Caki2 (cell line): ENCODE measurements around the gene ABI3. TPM values are rescaled to one million over a fixed set of nuclear protein-coding genes. Genes with fewer than 3 reads are reported as not detected.

Source experiments
- DNase-seq: peaks from one replicate; pipeline ENCODE4 v3.0.0-alpha.2; 2015; ENCODE audit warnings: low read depth
- in situ Hi-C: cut with HindIII; loops from 2 replicates; pipeline ENCODE4 v1.10.0; 2016; ENCODE audit warnings: low sequenced_read_pairs, low pct_unique_long_range_greater_than_20kb, mixed read lengths
- total RNA-seq: library from RNA; depleted of rRNA; stranded (reverse); fragments of >200 nt; shearing (Covaris generic); gene quantifications from 2 replicates; pipeline ENCODE4 v1.2.3, GENCODE V29; 2014; ENCODE audit warnings: low replicate concordance

Gene ABI3
- total RNA-seq, 1 experiment from 2014 or later: 0.37 TPM

DNA sequence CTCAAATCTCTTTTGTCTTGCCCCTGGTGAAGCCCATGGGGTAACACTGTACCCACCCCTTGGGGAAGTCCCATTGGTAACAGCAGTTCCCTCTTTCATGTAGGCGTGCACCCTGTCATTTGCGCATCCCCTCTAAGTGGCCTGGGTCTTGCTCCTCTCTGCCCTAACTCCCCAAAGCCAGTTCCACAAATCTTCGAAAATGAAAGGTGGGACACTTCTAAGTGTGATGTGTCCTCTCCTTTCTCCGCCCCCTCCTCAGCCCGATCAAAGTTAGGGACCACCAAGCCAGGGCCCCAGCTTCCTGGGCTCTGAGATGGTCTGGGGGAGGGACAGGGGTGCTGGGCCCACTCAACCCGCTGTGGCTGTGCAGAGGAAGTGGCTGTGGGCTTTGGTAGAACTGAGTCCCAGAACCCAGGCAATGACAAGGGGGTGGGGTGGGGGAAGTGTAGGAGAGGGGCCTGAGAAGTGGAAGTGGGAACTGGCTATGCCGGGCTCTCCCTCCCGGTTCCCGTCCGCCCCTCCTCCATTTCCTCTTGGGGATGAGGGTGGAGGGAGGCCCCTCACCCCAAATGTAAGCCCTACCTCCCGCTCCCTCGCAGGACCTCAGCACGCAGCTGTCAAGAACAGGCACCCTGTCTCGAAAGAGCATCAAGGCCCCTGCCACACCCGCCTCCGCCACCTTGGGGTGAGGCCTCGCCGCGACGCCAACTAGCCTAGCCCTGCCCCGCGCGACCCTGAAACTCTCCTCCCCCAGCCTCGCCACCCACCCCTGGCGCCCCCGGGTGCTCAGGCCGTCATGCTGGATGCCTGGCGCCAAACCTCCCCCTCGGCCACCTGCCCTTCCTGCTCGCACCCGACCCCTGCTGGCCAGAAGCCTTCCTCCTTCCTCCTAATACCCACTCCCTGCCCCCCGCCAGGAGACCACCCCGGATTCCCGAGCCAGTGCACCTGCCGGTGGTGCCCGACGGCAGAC is 8.7 kb downstream of the ABI3 start:
- DNase-seq: no peak
- in situ Hi-C loops: no loop called here

DNA sequence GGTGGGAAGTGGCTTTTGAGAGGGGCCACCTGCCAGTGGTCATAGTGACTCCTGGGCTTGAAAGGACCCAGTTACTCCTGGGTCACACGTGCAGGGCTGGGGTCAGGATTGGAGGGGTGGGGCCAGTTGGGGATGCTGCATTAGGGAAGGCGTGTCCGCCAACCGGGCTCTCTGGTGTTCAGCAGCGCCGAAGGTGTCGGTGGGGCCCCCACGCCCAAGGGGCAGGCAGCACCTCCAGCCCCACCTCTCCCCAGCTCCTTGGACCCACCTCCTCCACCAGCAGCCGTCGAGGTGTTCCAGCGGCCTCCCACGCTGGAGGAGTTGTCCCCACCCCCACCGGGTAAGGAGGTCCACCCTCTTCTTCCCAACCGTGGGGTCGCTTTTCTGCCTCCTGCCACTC is 9.5 kb downstream of the ABI3 start:
- in situ Hi-C loops: no loop called here
- no peak for DNase-seq

DNA sequence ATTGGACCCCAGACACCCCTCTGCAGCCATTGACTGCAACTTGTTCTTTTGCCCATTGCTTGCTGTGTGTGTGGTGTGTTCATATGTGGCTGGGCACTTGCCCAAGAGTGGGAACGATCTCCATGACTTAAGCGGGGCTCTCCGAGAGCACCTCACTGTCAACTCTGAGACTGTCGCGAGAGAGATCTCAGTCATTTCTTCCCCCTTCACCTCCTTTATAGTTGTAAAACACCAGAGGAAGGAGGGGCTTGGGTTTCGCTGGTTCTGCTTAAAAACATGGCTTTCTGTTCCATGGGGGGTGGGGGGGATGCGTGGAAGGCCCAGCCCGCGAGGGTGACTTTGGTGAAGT is 12.6 kb downstream of the ABI3 start:
- DNase-seq: no peak
- in situ Hi-C loops: no loop called here

DNA sequence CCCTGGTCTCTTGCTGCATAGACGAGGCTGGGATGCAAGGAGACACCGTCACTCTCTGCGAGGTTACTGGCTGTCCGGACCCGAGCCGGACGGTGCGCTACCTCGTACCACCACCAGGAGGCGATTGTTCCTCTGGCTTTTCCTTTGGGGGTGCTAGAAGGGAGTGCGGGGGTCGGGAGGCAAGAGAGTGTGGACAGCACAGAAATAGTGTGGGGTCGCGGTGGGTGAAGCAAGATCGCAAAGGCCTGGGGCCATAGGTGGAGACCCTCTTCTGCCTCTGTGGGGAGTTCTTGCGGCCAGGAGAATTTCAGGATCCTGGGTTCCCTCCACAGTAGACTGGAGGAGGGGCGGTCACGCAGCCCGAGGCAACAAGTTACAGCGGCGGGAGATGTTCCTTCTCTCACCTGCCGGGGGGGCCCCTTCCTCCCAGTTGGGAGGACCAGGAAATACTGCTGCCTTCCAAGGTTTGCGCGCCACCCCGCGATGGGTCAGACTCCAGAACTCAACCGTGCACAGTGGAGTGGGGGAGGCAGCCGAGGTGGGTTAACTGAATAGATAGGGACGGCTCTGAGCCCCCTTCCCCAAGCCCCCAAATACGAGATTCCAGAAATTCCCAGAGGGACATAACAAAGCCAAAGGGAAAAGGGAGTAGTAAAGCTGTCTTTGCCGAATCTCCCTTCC is 13.2 kb downstream of the ABI3 start:
- no peak for DNase-seq
- in situ Hi-C loops: no loop called here

DNA sequence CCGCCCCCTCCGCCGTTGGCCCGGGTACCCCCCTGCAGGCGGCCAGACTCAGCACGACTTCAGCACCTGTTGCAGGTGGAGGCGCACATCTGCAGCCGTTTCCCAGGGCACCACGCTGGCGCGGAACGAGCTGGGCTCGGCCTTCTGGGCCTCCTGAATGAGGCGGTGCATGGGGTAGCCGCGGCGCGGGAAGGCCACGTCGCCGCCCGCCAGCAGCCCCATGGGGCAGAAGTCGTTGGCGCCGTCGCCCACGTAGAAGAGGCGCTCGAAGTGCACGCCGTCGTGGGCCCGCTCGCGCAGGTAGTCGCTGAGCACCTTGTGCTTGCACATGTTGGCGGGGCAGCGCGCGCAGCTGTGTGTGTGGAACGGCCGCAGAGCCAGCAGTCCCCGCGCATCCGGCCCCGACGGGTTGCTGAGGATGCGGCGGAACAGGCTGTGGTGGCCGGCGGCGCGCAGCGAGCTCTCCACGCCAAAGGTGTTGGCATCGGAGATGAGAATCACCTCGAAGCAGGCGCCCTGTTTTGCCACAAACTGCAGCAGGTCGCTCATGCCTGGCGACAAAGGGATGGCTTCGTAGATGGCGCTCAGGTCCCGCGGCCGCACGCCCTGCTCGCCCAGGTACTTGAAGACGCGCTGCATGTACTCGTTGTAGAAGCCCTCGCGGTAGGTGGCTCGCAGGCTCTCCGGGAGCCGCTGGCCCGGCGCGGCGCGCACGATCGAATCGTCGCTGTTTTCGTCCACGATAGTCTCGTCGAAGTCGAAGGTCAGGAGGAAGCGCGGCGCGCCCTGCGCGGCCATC is 13.9 kb downstream of the ABI3 start:
- DNase-seq: no peak
- in situ Hi-C loops: no loop called here

DNA sequence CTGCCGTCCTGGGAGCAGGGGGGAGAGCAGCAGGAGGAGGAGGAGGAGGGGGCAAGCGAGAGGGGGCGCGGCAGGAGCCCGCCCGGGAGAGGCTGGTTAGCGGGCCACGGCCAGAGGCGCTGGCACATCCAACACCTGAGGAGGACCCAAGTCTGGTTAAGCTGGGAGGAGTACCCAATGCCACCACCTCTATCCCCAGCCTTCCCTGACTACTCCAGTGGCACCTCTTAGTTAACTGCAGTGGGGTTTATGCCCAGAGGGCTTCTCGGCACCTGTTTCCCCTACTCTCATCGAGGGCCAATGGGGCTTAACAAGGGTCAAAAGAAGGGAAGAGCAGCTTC is 14.5 kb downstream of the ABI3 start:
- in situ Hi-C loops: no loop called here
- no peak for DNase-seq

DNA sequence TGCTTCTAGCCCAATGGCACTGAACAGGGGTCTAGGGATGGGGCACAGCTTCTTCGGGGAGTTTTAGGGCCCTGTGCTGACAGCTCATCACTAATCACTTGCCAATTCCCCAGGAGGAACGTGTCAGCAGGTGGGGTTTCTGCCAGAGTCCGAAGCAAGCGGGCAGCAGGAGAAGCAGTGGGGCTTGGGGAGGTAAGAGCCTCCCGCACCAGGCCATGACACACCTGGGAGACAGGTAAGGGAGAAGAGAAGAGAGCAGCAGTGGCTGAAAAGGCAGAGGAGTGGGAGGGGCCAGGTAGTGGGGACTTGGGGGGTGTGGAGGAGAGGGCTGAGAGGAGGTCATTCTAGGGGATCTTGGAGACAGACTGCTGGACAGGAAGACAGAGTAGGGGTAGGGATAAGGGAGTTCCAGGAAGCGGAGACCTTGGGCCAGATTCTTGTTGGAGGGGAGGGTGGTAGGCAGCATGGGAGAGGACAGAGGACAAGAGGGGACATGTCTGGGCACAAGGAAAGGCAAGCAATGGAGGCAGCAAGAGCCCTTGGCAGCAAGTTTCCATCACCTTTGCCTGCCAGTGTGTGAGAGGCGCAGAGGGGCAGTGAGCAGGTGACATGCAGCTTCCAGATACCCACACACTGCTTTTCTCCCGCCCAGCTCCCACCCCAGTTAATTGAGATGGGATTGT is 15.2 kb downstream of the ABI3 start:
- no peak for DNase-seq
- in situ Hi-C loops: no loop called here

DNA sequence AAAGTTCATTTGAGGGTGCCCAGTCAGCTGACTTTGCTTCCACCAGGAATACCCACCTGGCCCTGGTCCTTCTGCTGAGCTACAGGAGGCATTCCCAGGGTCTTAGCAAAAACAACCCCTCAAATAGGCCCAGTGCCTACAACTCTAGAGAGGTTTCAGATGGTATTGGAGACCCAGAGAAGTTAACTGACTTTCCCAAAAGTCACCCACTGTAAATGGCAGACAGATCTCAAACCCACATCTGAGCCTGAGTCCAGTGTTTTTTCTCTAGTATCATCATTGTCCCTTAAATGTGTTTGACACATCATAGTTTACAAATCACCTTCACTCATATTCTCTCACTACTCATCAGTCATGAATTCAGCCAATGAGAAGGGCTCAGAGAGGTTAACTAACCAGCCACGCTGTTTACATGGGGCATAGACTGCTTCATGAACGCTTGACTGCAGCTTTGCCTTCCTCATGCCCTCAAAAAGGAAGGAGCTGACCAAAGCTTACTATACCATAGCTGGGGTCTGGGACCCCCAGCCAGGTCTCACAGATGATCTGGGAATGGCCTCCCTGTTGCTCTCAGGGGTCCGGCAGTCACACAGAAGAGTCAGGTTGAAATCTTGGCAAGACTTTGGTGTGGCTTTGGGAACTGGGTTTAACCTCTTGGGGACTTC is 16.4 kb downstream of the ABI3 start:
- DNase-seq: peak; percentile 28
- in situ Hi-C loops: no loop called here

DNA sequence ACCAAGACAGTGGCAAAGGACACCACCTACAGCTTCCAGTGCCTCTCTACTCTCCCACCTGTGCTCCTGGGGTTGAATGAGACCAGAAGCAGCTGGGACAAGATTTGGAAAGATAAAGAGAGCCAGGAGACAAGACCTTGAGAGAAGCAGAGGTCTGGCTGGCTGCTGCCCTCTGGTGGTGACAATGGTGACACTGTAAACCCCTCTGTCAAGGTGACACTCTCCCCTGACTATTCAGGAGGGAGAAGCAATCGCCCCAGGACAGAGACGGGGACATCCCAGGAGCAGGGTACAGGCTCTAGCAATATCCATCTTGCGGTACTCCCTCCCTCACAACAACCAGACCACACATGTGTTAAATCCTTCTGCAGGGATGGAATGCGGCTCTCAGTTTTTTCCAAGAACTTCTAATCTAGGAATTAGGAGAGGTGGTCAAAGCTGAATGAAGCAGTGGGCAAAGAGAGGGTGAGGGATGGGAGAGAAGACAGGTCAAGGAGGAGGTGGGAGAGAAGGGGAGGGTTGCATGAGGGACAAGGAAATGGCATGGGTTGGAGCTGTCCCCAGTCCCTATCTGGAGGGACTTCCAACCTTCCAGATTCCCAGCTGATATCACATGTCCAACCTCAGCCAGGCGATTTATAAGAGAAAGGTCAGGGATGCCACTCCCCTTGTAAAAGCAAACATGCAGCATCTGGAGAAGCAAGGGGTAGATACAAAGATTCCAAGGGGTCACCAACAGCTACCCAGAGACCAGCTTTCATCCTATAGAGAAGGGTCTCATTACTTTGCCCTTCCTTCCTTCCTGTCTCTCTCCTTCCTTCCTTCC is 17.1 kb downstream of the ABI3 start:
- in situ Hi-C loops: no loop called here
- peak; percentile 82 for DNase-seq

DNA sequence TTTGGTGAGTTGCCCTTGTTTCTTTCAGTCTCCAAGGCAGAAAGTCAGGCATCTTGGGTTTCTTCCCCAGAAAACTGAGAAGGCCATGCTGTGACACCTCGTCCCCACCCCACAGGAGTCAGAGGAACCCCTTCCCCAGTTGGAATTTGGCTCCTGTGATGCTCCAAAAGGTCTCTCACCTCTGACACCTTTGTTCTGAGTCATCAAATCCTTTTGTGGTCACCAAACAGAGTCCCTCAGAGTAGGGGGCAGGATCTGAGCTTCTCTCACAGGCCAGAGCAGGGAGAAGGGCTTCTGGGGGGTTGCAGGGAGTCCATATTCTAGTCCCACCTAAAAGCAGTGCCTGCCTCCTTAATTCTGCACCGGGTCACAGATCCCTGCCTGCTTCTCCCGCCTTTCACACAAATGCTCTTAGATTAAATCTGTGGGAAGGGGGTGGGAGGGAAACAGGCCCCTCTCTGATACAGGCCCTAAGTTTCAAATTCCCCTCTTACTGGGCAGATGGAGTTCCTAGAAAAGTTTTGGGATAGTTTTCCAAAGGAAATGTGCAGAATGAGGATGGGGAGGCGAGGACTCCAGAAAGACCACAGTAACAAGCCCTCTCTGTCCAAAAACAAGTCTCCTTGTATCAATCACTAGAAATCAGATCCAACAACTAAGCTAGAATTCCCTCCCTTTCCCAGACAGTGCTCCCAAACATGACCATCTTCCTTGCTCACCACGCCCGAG is 18.7 kb downstream of the ABI3 start:
- in situ Hi-C loops: no loop called here
- no peak for DNase-seq

DNA sequence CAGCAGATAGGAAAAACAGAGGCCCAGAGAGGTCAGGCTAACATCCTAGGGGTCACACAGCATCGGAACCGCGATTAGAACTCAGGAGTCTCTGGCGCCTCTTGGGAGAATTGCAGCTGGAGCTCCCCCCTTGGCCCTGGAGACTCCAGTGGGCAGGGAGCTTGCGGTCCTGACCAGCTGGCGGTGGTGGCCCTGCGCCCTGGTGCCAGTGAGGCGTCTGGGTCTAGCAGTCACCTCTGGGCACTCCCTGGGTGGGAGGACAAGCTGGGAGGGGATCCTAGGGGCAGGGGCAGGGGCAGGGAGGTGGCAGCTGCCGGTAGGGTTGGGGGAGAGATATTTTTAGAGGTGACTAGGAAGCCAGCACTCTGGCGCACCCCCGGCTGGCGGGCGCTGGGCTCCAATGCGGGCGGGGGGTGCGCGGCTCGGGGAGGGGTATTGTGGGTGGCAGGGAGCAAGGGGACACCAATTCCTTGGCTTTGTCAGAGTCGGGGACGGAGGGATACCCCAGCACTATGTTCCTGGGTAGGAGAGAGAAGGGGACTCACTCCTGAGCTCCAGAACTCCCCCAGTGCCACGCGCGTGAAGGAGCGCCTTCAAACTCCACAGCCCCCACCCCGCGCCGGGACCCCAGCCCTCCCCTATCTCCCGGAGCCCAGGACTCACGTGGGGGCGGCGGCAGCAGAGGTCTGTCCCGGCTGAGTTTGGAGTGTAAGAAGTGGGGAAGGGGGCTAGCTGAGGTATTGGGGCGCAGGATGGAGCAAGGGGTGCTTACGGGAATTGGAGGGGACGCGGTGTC is 19.5 kb downstream of the ABI3 start:
- DNase-seq: no peak
- in situ Hi-C loops: no loop called here

DNA sequence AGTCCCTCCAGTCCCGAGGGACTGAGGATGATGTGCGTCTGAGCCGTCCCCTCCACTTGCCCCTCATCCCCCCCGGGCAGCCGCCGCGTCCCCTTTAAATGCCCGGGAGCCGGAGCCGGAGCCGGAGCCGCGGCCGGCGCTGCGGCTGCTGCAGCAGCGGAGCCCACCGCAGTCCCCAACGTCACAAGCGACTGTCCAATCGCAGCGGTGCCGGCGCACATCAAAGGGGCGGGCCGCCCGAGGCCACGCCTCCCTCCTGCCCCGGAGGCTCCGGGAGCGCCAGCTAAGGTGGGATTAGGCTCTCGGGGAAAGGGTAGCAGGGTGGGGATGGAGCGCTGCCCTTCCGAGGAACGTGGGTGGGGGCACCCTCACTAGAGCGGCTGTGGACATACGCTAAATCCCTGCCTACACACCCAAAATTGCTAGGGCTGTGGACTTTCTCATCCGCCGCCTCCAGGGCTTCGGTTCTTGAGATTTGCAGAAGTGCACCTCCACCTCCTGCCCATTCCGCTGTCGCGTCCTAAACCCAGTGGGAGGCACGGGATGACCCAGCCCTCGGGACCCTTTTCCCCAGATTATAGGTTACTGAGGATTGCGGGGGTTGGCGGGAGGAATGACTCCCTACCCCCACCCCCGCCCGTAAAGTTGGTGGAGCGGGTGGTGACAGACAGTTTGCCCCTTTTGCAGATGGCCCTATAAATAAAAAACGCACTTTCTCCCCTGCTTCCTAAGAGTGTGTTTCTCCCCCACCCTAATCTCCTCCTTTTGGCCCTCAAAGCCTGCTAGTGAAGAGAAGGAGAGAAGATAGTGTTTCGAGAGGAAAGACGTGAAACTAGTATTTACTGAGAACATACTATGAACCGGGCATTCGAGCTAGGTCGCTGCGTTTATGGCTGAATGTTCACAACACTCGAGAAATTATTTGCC is 20.4 kb downstream of the ABI3 start, which contains the start of gene PHOSPHO1:
TSS of gene PHOSPHO1 (minus strand) at position 152 of the 927 bp plus-strand sequence. CDS start 4,096 bp downstream, outside the sequence.
- in situ Hi-C loops: no loop called here
- DNase-seq: peak; percentile 83

DNA sequence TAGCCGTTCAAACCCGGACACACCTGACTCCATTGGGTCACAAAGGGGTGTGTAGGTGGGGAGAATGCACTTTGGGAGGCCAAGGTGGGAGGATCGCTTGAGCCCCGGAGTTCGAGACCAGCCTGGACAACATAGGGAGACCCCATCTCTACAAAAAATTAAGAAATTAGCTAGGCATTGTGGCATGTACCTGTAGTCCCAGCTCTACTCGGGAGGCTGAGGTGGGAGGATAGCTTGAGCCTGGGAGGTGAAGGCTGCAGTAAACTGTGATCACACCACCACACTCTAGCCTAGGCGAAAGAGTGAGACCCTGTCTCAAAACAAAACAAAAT is 21.0 kb downstream of the ABI3 start:
- no peak for DNase-seq
- in situ Hi-C loops: no loop called here

DNA sequence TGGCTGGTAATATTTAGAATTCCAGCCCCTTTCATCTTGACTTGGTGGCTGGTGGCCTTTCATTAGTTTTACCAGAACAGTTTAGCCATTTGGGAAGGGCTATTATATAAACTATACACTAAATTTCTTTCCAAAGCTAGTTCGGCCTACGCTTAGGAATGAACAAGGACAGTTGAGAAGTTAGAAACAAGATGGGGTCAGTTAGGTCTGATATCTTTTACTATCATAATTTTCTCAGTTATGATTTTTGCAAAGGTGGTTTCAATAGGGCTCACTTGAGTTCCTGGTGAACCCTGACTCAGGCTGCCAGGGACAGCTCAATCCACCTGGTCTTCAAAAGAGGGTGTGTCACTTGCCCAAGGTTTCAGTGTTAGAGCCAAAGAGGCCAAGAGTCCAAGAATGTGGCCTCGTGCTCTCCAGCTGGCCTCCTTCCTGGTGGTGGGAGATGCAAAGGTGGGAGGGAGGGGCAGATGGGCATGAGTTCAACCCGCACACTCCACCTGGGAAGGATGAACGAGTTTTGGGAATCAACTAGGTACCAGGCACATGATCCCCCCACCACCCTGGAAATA is 24.1 kb downstream of the ABI3 start:
- DNase-seq: no peak
- in situ Hi-C loops: no loop called here

DNA sequence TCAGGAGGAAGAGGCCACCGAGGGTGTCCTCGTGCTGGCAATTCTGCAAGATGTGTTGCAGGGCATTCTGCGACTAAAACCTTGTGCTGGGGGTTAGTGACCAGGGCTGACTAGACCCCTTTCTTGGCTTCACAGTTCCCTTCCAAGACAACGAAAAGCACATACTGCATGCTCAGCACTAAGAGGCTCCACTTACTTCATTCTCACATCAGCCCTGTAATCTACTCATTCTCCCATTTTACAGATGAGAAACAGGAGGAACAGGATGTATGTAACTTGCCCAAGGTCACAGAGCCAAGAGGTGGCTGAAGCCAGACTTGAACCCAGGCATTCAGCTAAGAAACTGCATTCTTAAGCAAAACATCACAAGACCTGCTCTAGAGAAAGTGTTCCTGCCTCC is 25.4 kb downstream of the ABI3 start:
- in situ Hi-C loops: no loop called here
- DNase-seq: no peak
